Endothelial cell of umbilical vein (primary cell): Measurements from ENCODE around the gene ZDHHC14. TPM values are rescaled to one million over a fixed set of nuclear protein-coding genes. Genes with fewer than 3 reads are reported as not detected.

Experiments
- BruUV-seq: library from RNA; stranded (reverse); fragments of 400-500 nt; replicated peaks from 2 replicates; lab custom pipeline; 2021; lab: Mats Ljungman, UMichigan
- CTCF ChIA-PET: fragments of 300-600, 350-600 bp; sonication (Branson Sonifier 250); formaldehyde crosslinking; loops from one replicate; lab custom pipeline; 2021; ENCODE audit warnings: antibody characterized with exemption, inconsistent platforms; lab: Charles Lee
- POLR2A ChIA-PET: fragments of 300-600, 350-600 bp; sonication (Branson Sonifier 250); formaldehyde crosslinking; loops from one replicate; lab custom pipeline; 2021; ENCODE audit warnings: antibody characterized with exemption, inconsistent platforms; lab: Charles Lee
- DNase-seq: peaks from one replicate; pipeline ENCODE4 v3.0.0-alpha.2; 2011; ENCODE audit warnings: low read depth, low spot score
- FAIRE-seq: peaks from 2 replicates; lab custom pipeline; 2011; peaks lifted over from hg19 to GRCh38; lab: Jason Lieb, UNC
- H2AFZ ChIP-seq: 2 replicates; pipeline ENCODE4 v1.6.0; 2012; ENCODE audit warnings: low read depth, low read length, control low read depth, inconsistent platforms
- H3K27ac ChIP-seq: 2 replicates; pipeline ENCODE4 v1.5.1; 2011; ENCODE audit warnings: low read depth, mild to moderate bottlenecking, control low read depth, low read length, moderate library complexity; ENCODE audit not compliant: insufficient read depth
- H3K27me3 ChIP-seq, 2 experiments: 2 replicates each; pipeline versions ENCODE4 v1.6.0 to v1.6.1; 2011; ENCODE audit warnings: low read length in 2 of 2, mixed read lengths in 1 of 2; ENCODE audit not compliant: control insufficient read depth in 2 of 2, insufficient read depth in 2 of 2
- H3K36me3 ChIP-seq, 2 experiments: 2 replicates in 1 of 2; 3 replicates in 1 of 2; pipeline ENCODE4 v1.5.1; 2011; ENCODE audit warnings: low read length in 2 of 2, mild to moderate bottlenecking in 1 of 2, moderate library complexity in 1 of 2; ENCODE audit not compliant: control insufficient read depth in 2 of 2, insufficient read depth in 2 of 2; ENCODE audit errors: extremely low read depth in 1 of 2
- H3K4me1 ChIP-seq: 3 replicates; pipeline ENCODE4 v1.5.1; 2011; ENCODE audit warnings: mild to moderate bottlenecking, low read length; ENCODE audit not compliant: control insufficient read depth, insufficient read depth; ENCODE audit errors: extremely low read depth
- H3K4me2 ChIP-seq: 2 replicates; pipeline ENCODE4 v1.6.1; 2011; ENCODE audit warnings: low read length, control low read depth, mixed read lengths; ENCODE audit not compliant: insufficient read depth
- H3K4me3 ChIP-seq, 3 experiments: fragments of 200-600 bp in 1 of 3; sonication (generic), shearing (Covaris generic) in 1 of 3; replicated peaks in 1 of 3; 2 replicates each; pipeline ENCODE4 v1.5.1; 2011 to 2016; ENCODE audit warnings: control low read depth in 3 of 3, low read length in 3 of 3, mild to moderate bottlenecking in 2 of 3, inconsistent platforms in 1 of 3, low read depth in 1 of 3, moderate library complexity in 1 of 3; ENCODE audit not compliant: insufficient read depth in 1 of 3
- H3K79me2 ChIP-seq: 2 replicates; pipeline ENCODE4 v1.6.0; 2012; ENCODE audit warnings: low read length, inconsistent platforms; ENCODE audit not compliant: control insufficient read depth, insufficient read depth
- H3K9ac ChIP-seq: replicated peaks from 2 replicates; pipeline ENCODE3; 2011; ENCODE audit warnings: low read length, control low read depth; ENCODE audit not compliant: insufficient read depth; ENCODE audit errors: extremely low read depth
- H3K9me1 ChIP-seq: replicated peaks from 3 replicates; pipeline ENCODE4 v1.6.0; 2011; ENCODE audit warnings: mild to moderate bottlenecking, low read length; ENCODE audit not compliant: control insufficient read depth, insufficient read depth; ENCODE audit errors: extremely low read depth
- H3K9me3 ChIP-seq: replicated peaks from 2 replicates; pipeline ENCODE4 v1.5.1; 2012; ENCODE audit warnings: low read length, inconsistent platforms; ENCODE audit not compliant: control insufficient read depth, insufficient read depth
- H4K20me1 ChIP-seq: replicated peaks from 2 replicates; pipeline ENCODE3; 2011; ENCODE audit warnings: mild to moderate bottlenecking, low read length; ENCODE audit not compliant: control insufficient read depth, insufficient read depth; ENCODE audit errors: extremely low read depth
- CTCF ChIP-seq, 2 donors: IDR thresholded peaks; 1 replicate in 1 of 2; 2 replicates in 1 of 2; pipeline ENCODE4 v1.5.1; 2011; ENCODE audit warnings: low read length in 2 of 2, mild to moderate bottlenecking in 2 of 2, moderate library complexity in 2 of 2, control low read depth in 1 of 2, inconsistent platforms in 1 of 2, low read depth in 1 of 2; ENCODE audit not compliant: insufficient read depth in 1 of 2; ENCODE audit errors: extremely low read depth in 1 of 2
- EZH2 ChIP-seq: IDR thresholded peaks from 2 replicates; pipeline ENCODE4 v1.6.1; 2012; ENCODE audit warnings: borderline replicate concordance, low read depth, mild to moderate bottlenecking, moderate library complexity, low read length, inconsistent platforms; ENCODE audit not compliant: severe bottlenecking
- FOS ChIP-seq: IDR thresholded peaks from 2 replicates; pipeline ENCODE4 v1.6.1; 2011; ENCODE audit warnings: mild to moderate bottlenecking, low read length, moderate library complexity, borderline replicate concordance; ENCODE audit not compliant: insufficient read depth
- GATA2 ChIP-seq: IDR thresholded peaks from 2 replicates; pipeline ENCODE4 v1.7.0; 2011; ENCODE audit warnings: low read depth, mild to moderate bottlenecking, moderate library complexity, mixed read lengths, low read length; ENCODE audit not compliant: insufficient read length, insufficient read depth
- JUN ChIP-seq: IDR thresholded peaks from 2 replicates; pipeline ENCODE4 v1.6.1; 2011; ENCODE audit warnings: borderline replicate concordance, low read depth; ENCODE audit not compliant: insufficient read length, insufficient read depth
- MAX ChIP-seq: IDR thresholded peaks from 2 replicates; pipeline ENCODE4 v1.6.1; 2011; ENCODE audit not compliant: insufficient read depth, insufficient read length
- MYC ChIP-seq: IDR thresholded peaks from one replicate; pipeline ENCODE4 v1.6.1; 2011; ENCODE audit warnings: mild to moderate bottlenecking, low read depth, low read length
- POLR2A ChIP-seq: IDR thresholded peaks from 2 replicates; pipeline ENCODE4 v1.6.1; 2012; ENCODE audit warnings: low read depth, mild to moderate bottlenecking, control low read depth, low read length
- POLR2AphosphoS5 ChIP-seq: IDR thresholded peaks from 2 replicates; pipeline ENCODE4 v1.6.1; 2012; ENCODE audit warnings: low read depth, mild to moderate bottlenecking, control low read depth, low read length, moderate library complexity; ENCODE audit not compliant: insufficient read depth
- dilution Hi-C: fragments of 300-500 bp; cut with MboI; formaldehyde crosslinking; loops from one replicate; pipeline ENCODE4 v1.15.0; 2019; ENCODE audit warnings: low sequenced_read_pairs; ENCODE audit not compliant: extremely low pct_ligation_motif_present
- intact Hi-C: fragments of 100-400 bp; cut with micrococcal nuclease; formaldehyde crosslinking; loops from one replicate; pipeline ENCODE4 v1.10.0; 2022
- polyA plus RNA-seq, 4 experiments: library from polyadenylated mRNA; depleted of rRNA in 3 of 4; stranded (reverse) in 3 of 4; unstranded in 1 of 4; fragments of >200 nt; gene quantifications; 2 replicates each; pipeline versions ENCODE4 v1.2.1 to v1.2.3, GENCODE V29; 2011 to 2012; ENCODE audit warnings: missing spikeins in 1 of 4
- total RNA-seq: library from RNA; stranded (reverse); gene quantifications from 2 replicates; pipeline ENCODE4 v1.2.3, GENCODE V29; 2021

ZDHHC14 gene
- total and polyA plus RNA-seq, 2 donors (not counting 3 experiments of a cell fraction or from before 2014, with no cell fraction given), result 23.0 to 25.6 TPM

- Histone ChIP-seq H3K4me2 (no peak overlapping the region), H3K9ac (no peak overlapping the region), H4K20me1 (no peaks in the 10 kb centered on the region), H3K36me3 (no peaks in the 10 kb centered on the region), H3K4me1 (no peaks in the 10 kb centered on the region), H3K27me3 (peaks cover 2 to 8% of the 10 kb centered on the region in 2 experiments), H3K9me3 (no peaks in the 10 kb centered on the region), H3K79me2 (no peaks in the 10 kb centered on the region), H3K27ac (no peak overlapping the region), H2AFZ (no peak overlapping the region), H3K4me3 (no peak overlapping the region), H3K9me1 (no peaks in the 10 kb centered on the region)
- no TSS peak for BruUV-seq
- ChIA-PET POLR2A (no interaction called here), CTCF (interaction anchor here (1.4 kb wide), 1 partner anchor 398 kb away, joined by 5 read pairs; no protein-coding TSS in a partner anchor)
- dilution Hi-C loops, result no loop called here
- TF ChIP-seq POLR2A (no peak), POLR2AphosphoS5 (no peak), MYC (no peak), GATA2 (no peak), JUN (no peak), EZH2 (no peak), CTCF (IDR thresholded peaks at IDR 0.05; ENCODE audit: extremely low read depth in 1 of 2, insufficient read depth in 1 of 2, low read depth in 1 of 2, low read length in 2 of 2) (no peak), FOS (no peak), MAX (no peak)
- FAIRE-seq, result no peak
- DNase-seq, result no peak
- intact Hi-C loops, result no loop called here
These were observed 331.8 kb downstream of the ZDHHC14 start for GRCh38 chr6:157712585-157713295.
